H1 (cell line): ENCODE results near the gene GEN1. TPM values are rescaled to one million over a fixed set of nuclear protein-coding genes. Genes with fewer than 3 reads are reported as not detected.

Experiments
- CTCF ChIA-PET: fragments of 300-600 bp; sonication (Branson Sonifier 250); formaldehyde crosslinking; loops from one replicate; lab custom pipeline; 2021; ENCODE audit not compliant: partially characterized antibody; lab: Charles Lee
- POLR2A ChIA-PET: fragments of 300-600 bp; sonication (Branson Sonifier 250); formaldehyde crosslinking; loops from one replicate; lab custom pipeline; 2021; ENCODE audit warnings: inconsistent platforms; ENCODE audit not compliant: partially characterized antibody; lab: Charles Lee
- DNase-seq, 2 experiments: peaks; one replicate each; pipeline versions ENCODE4 v3.0.0 to v3.0.0-alpha.2; 2010 to 2022; ENCODE audit warnings: low spot score in 2 of 2, low read depth in 1 of 2, mixed read lengths in 1 of 2
- FAIRE-seq: peaks from 2 replicates; lab custom pipeline; 2011; peaks lifted over from hg19 to GRCh38; lab: Jason Lieb, UNC
- H2AFZ ChIP-seq: 2 replicates; pipeline ENCODE4 v1.8.1; 2012; ENCODE audit warnings: low read length, inconsistent platforms
- H2AK5ac ChIP-seq: 2 replicates; pipeline ENCODE4 v1.6.1; 2013; ENCODE audit warnings: low read depth, low read length
- H2BK120ac ChIP-seq: replicated peaks from 2 replicates; pipeline ENCODE3; 2013; ENCODE audit warnings: low read depth, low read length, inconsistent platforms
- H2BK12ac ChIP-seq: 2 replicates; pipeline ENCODE4 v1.6.1; 2013; ENCODE audit warnings: low read depth, low read length
- H2BK15ac ChIP-seq: 2 replicates; pipeline ENCODE4 v1.6.1; 2013; ENCODE audit warnings: low read length
- H2BK20ac ChIP-seq: 2 replicates; pipeline ENCODE4 v1.6.1; 2013; ENCODE audit warnings: low read length
- H2BK5ac ChIP-seq: 2 replicates; pipeline ENCODE4 v1.6.1; 2013; ENCODE audit warnings: low read depth, low read length
- H3K14ac ChIP-seq: 2 replicates; pipeline ENCODE4 v1.6.1; 2013; ENCODE audit warnings: inconsistent platforms; ENCODE audit not compliant: insufficient read length
- H3K18ac ChIP-seq: 2 replicates; pipeline ENCODE4 v1.6.1; 2013; ENCODE audit warnings: low read length; ENCODE audit errors: extremely low read depth
- H3K23ac ChIP-seq: 2 replicates; pipeline ENCODE4 v1.6.1; 2013; ENCODE audit warnings: inconsistent platforms; ENCODE audit not compliant: insufficient read length
- H3K23me2 ChIP-seq: 2 replicates; pipeline ENCODE4 v1.6.1; 2013; ENCODE audit warnings: low read depth, low read length
- H3K27ac ChIP-seq: 2 replicates; pipeline ENCODE4 v1.6.1; 2011; ENCODE audit warnings: low read depth, low read length, inconsistent platforms
- H3K27me3 ChIP-seq, 4 experiments: replicated peaks in 1 of 4; 1 replicate in 1 of 4; 2 replicates in 3 of 4; pipeline versions ENCODE4 v1.6.1 to v1.8.1; 2011 to 2013; ENCODE audit warnings: low read length in 3 of 4, mild to moderate bottlenecking in 3 of 4, inconsistent platforms in 2 of 4, mixed read lengths in 2 of 4, moderate library complexity in 1 of 4; ENCODE audit not compliant: control insufficient read depth in 3 of 4, insufficient read depth in 3 of 4; ENCODE audit errors: extremely low read depth in 1 of 4
- H3K36me3 ChIP-seq, 4 experiments: 2 replicates each; pipeline versions ENCODE4 v1.6.1 to v1.8.1; 2011 to 2013; ENCODE audit warnings: mild to moderate bottlenecking in 4 of 4, low read length in 3 of 4, moderate library complexity in 2 of 4, control low read depth in 1 of 4, inconsistent platforms in 1 of 4; ENCODE audit not compliant: insufficient read depth in 4 of 4, control insufficient read depth in 2 of 4
- H3K4ac ChIP-seq: replicated peaks from 2 replicates; pipeline ENCODE3; 2013; ENCODE audit warnings: low read length, low read depth, mixed read lengths, inconsistent platforms; ENCODE audit not compliant: insufficient read length
- H3K4me1 ChIP-seq, 4 experiments: replicated peaks in 1 of 4; 1 replicate in 1 of 4; 2 replicates in 3 of 4; pipeline versions ENCODE4 v1.6.1 to v1.8.1; 2011 to 2013; ENCODE audit warnings: low read length in 3 of 4, inconsistent platforms in 2 of 4, mixed read lengths in 1 of 4; ENCODE audit not compliant: insufficient read depth in 4 of 4, control insufficient read depth in 3 of 4
- H3K4me2 ChIP-seq, 2 experiments: 2 replicates each; pipeline versions ENCODE4 v1.6.1 to v1.8.1; 2011 to 2013; ENCODE audit warnings: low read depth in 2 of 2, low read length in 2 of 2, control low read depth in 1 of 2, inconsistent platforms in 1 of 2, mild to moderate bottlenecking in 1 of 2; ENCODE audit not compliant: insufficient read depth in 1 of 2
- H3K4me3 ChIP-seq, 4 experiments: fragments of 200-600, 300-600 bp in 1 of 4; sonication (generic), shearing (Covaris generic), sonication (Bioruptor Twin) in 1 of 4; 2 replicates each; pipeline versions ENCODE4 v1.5.1 to v1.8.1; 2011 to 2016; ENCODE audit warnings: low read length in 4 of 4, low read depth in 3 of 4, control low read depth in 2 of 4, inconsistent platforms in 2 of 4, mild to moderate bottlenecking in 2 of 4, mixed read lengths in 1 of 4, moderate library complexity in 1 of 4; ENCODE audit not compliant: insufficient read depth in 2 of 4; ENCODE audit errors: extremely low read depth in 1 of 4
- H3K56ac ChIP-seq: replicated peaks from 2 replicates; pipeline ENCODE3; 2013; ENCODE audit warnings: low read depth, mild to moderate bottlenecking, mixed read lengths, low read length, inconsistent platforms; ENCODE audit not compliant: insufficient read length
- H3K79me1 ChIP-seq: 2 replicates; pipeline ENCODE4 v1.6.1; 2013; ENCODE audit warnings: low read depth, low read length, control low read depth
- H3K79me2 ChIP-seq, 2 experiments: 2 replicates each; pipeline versions ENCODE4 v1.6.1 to v1.8.1; 2012 to 2013; ENCODE audit warnings: low read length in 2 of 2, mild to moderate bottlenecking in 2 of 2, inconsistent platforms in 1 of 2; ENCODE audit not compliant: insufficient read depth in 2 of 2, control insufficient read depth in 1 of 2
- H3K9ac ChIP-seq, 4 experiments: replicated peaks in 1 of 4; 1 replicate in 1 of 4; 2 replicates in 3 of 4; pipeline versions ENCODE4 v1.6.1 to v1.8.1; 2011 to 2013; ENCODE audit warnings: low read depth in 3 of 4, low read length in 3 of 4, control low read depth in 2 of 4, mild to moderate bottlenecking in 2 of 4, moderate library complexity in 2 of 4, inconsistent platforms in 1 of 4; ENCODE audit errors: extremely low read depth in 1 of 4
- H3K9me3 ChIP-seq, 2 experiments: 2 replicates each; pipeline versions ENCODE4 v1.6.1 to v1.8.1; 2012 to 2013; ENCODE audit warnings: mild to moderate bottlenecking in 2 of 2, moderate library complexity in 2 of 2, control low read depth in 1 of 2, inconsistent platforms in 1 of 2, low read depth in 1 of 2, low read length in 1 of 2, mixed read lengths in 1 of 2; ENCODE audit not compliant: insufficient read depth in 2 of 2
- H4K20me1 ChIP-seq, 2 experiments: replicated peaks in 1 of 2; 2 replicates each; pipeline versions ENCODE3 to v1.8.1; 2011 to 2013; ENCODE audit warnings: inconsistent platforms in 2 of 2, low read length in 2 of 2, mild to moderate bottlenecking in 1 of 2; ENCODE audit not compliant: insufficient read depth in 2 of 2, control insufficient read depth in 1 of 2
- H4K5ac ChIP-seq: 2 replicates; pipeline ENCODE4 v1.6.1; 2013; ENCODE audit warnings: low read length, low read depth, mixed read lengths, inconsistent platforms; ENCODE audit not compliant: insufficient read length
- H4K8ac ChIP-seq: 2 replicates; pipeline ENCODE4 v1.8.0; 2013; ENCODE audit warnings: mild to moderate bottlenecking, moderate library complexity, low read length, inconsistent platforms; ENCODE audit not compliant: insufficient read depth; ENCODE audit errors: extremely low read depth
- H4K91ac ChIP-seq: replicated peaks from 2 replicates; pipeline ENCODE3; 2013; ENCODE audit warnings: low read length, mixed read lengths, inconsistent platforms; ENCODE audit not compliant: insufficient read length
- KDM5A ChIP-seq: fragments of 200-600 bp; IDR thresholded peaks from 2 replicates; pipeline ENCODE4 v1.7.1; 2012; ENCODE audit warnings: mild to moderate bottlenecking, low read length, inconsistent platforms, mixed read lengths
- POU5F1 ChIP-seq: IDR thresholded peaks from 2 replicates; pipeline ENCODE4 v1.6.1; 2011; ENCODE audit warnings: low read depth, mild to moderate bottlenecking, low read length, moderate library complexity
- WGBS, 2 experiments: shearing (Covaris generic) in 1 of 2; methylation state at CpG; one replicate each; pipeline versions ENCODE4 v1.1.6 to v1.1.7; 2013 to 2015; ENCODE audit warnings: low lambda C conversion rate in 2 of 2, mixed read lengths in 2 of 2, inconsistent platforms in 1 of 2, low coverage in 1 of 2, missing lambda C conversion rate in 1 of 2; ENCODE audit not compliant: insufficient replicate concordance in 2 of 2, insufficient coverage in 1 of 2, insufficient read length in 1 of 2; ENCODE audit errors: extremely low coverage in 1 of 2, missing lambda C conversion rate in 1 of 2; 5-methylcytosine and 5-hydroxymethylcytosine counted together
- polyA plus RNA-seq, 7 experiments: library from polyadenylated mRNA; depleted of rRNA in 3 of 7; stranded (reverse) in 5 of 7; unstranded in 2 of 7; fragments of >200 nt in 5 of 7; fragments of 200-250 nt in 2 of 7; gene quantifications; 1 replicate in 5 of 7; 2 replicates in 1 of 7; 4 replicates in 1 of 7; pipeline versions ENCODE4 v1.2.1 to v1.2.3, GENCODE V29; 2011 to 2013; ENCODE audit warnings: missing spikeins in 2 of 7, mixed read lengths in 2 of 7
- total RNA-seq: library from RNA; stranded (reverse); fragmentation: NEBNext Ultra II Directional; extraction: Animal tissue kit (Norgen Biotek cat#: 25700); gene quantifications from 2 replicates; pipeline ENCODE4 v1.2.1, GENCODE V29; 2021

Gene GEN1
- total and polyA plus RNA-seq, 2 of the 8 experiments (the other 6 are each of a cell fraction or from before 2014, with no cell fraction given), result 6.9 to 19.2 TPM

DNA sequence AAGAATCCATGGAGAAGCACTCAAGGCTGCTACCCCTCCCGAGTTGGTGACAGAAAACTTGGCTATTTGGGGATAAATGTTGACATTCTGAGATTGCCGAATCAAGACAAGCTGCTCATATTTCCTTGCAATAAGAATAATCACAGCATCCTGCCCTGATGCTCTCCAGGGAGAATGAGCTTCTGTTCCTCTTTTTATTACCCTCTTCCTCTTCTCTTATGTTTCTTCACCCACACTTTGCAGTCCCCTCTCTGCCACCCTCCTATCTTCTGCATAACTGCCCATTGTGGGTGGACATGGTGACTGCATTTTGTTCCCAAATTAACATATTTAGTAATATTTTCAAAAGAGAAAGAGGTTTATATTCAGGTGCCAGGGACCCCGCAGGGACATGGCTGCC is 50.4 kb downstream of the GEN1 start:
- Histone ChIP-seq H3K27me3 (no peaks in the 10 kb centered on the region), H3K18ac (no peak overlapping the region), H3K23me2 (no peaks in the 10 kb centered on the region), H2BK12ac (no peak overlapping the region), H3K4me1 (no peaks in the 10 kb centered on the region), H2BK5ac (no peak overlapping the region), H3K4ac (no peak overlapping the region), H3K27ac (no peak overlapping the region), H3K4me2 (no peak overlapping the region), H2BK120ac (no peak overlapping the region), H4K91ac (no peak overlapping the region), H2AFZ (no peak overlapping the region), H3K36me3 (no peaks in the 10 kb centered on the region), H3K79me1 (no peaks in the 10 kb centered on the region), H4K5ac (no peak overlapping the region), H4K20me1 (no peaks in the 10 kb centered on the region), H3K56ac (no peak overlapping the region), H3K79me2 (no peaks in the 10 kb centered on the region), H3K23ac (no peak overlapping the region), H2BK20ac (no peak overlapping the region), H4K8ac (no peak overlapping the region), H3K9me3 (no peaks in the 10 kb centered on the region), H3K4me3 (no peak overlapping the region), H3K9ac (no peak overlapping the region), H3K14ac (no peak overlapping the region), H2AK5ac (no peak overlapping the region), H2BK15ac (no peak overlapping the region)
- ChIA-PET CTCF (interaction anchor here (1.2 to 2.8 kb wide), 2 partner anchors 26 to 48 kb away, joined by 3 to 11 read pairs; no protein-coding TSS in a partner anchor), POLR2A (interaction anchor here (1.3 kb wide), 1 partner anchor 9 kb away, joined by 3 read pairs; no protein-coding TSS in a partner anchor)
- DNase-seq (no peak), FAIRE-seq (no peak)
- WGBS, 2 experiments, result 79% methylated on average over 3 of the region's 3 CpGs; no CpG with 5 or more reads in 1 of the 2 experiments
- no peak for TF ChIP-seq POU5F1
- TF ChIP-seq KDM5A, result no peak
